HG02571 (cell line): ENCODE measurements around the gene DDX31.
A peak's percentile ranks its signal among the peaks of the same experiment; 100 is the strongest.

Experiments
- ATAC-seq: cut with Tn5 transposase; IDR thresholded peaks from one replicate; pipeline ENCODE4 v1.9.1; 2021; ENCODE audit warnings: mild to moderate bottlenecking, moderate library complexity; ENCODE audit not compliant: unreplicated experiment

The DDX31 gene

DNA sequence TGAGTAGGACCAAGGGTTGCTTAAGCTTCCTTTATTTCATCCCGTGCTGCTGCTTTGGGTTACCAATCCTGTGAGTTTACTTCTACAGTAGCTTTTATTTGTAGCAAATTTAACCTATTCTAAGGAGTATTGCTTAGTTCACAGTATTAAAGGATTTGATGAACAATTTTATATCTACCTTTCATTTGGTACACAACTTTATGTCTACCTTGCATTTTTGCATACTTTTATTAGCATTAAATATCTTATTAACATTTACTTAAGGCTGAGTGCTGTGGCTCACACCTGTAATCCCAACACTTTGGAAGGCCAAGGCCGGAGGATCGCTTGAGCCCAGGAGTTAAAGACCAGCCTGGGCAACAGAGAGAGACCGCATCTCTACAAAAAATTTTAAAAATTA is 4.7 kb upstream of the DDX31 start:
- ATAC-seq = no peak

DNA sequence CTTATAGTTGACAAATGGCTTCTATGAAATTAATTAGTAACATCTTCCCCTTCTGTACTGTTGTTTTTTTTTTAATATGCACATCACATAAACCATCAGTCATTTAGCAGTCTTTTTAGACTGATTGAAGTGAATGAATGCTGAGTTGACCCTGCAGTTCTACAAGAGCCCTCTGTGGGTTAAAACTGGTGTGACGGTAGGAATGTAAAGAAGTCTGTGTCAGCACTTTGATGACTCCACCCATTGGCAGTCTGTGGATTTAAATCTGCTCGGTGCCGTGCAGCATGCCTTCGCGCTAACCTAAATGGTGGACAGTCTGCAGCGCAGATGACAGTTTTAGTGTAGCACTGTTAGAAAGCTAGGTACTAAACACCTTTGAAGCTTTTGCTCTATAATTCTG is 3.6 kb upstream of the DDX31 start:
- ATAC-seq = no peak

DNA sequence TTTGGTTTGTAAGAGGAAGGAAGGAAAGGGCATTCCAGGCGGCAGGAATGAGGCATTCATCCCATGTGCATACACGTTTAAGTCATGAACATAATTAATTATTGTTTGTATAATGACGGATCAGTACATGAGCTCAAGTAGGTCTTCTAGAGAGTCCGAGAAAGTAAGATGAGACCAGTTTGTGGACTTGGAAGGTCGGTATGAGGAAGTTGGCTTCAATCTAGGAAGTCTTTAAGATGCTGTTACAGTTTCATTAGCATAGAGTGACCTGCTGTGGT is 2.6 kb upstream of the DDX31 start:
- no peak for ATAC-seq

DNA sequence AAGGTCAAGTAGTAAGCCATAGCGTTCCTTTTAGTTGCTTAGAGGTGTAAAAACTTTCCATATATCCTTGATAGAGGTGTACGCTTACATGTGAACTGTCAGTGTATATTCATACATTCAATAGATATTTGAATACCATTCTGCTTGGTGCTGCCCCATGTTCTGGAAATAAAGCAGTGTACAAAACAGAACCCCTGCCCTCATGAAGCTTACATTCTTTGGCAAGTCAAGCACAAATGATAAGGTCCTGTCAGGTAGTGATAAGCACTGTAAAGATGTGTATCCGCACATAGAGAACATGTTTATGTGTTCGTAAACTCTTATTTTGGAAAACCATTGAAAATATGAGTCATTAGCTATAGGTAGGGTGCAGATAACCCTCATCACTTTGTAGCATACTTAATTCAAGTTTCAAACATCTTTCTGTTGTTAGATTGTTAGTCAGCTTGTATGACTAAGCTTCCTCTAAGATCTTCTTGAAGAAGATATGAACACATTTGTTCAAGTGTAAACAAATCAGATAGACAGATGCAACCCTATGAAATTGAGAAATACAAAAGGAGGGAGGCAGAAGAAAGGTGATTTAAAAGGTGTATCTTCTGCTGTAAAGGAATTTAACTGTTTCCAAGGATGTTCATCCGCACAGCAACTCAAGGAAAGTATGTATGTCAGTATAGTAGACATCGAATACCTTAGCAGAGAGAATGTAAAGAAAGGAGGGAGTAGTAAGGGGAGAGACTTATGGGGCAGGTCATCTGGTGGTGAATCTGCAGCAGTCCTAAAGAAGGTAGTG is 2.0 kb upstream of the DDX31 start:
- no peak for ATAC-seq

DNA sequence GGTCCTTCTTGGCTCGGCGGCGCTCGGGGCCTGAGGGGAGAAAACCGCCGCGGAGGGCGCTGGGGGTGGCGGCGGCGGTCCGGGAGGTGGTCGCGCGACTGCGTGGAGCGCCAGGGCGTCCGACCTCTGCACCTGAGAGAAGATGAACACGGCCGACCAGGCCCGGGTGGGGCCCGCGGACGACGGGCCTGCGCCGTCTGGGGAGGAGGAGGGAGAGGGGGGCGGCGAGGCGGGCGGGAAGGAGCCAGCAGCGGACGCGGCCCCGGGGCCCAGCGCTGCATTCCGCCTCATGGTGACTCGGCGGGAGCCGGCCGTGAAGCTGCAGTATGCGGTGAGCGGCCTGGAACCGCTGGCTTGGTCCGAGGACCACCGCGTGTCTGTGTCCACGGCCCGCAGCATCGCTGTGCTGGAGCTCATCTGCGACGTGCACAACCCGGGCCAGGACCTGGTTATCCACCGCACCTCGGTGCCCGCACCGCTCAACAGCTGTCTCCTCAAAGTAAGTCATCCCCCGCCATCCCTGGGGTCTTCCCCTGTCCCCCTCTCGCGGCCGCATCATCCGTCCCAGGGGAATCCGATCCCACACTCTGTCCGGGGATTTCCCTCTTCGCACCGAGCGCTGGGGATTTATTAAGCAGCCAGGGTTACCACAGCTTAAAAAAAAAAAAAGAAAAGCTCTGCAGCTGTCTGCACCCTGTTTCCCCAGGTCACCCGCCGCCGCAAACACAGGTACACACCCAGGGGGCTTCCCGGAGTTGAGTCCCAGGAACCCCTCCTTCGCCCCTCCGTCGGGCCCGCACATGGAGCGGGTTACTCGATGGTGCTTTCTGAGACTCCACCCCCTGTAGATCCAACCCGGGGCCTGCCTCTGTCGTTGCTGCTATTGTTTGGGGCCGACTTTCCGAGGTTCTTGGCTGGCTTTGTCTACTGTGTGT is 941 bp upstream of the DDX31 start, which contains the start of gene GTF3C4:
TSS of gene GTF3C4 (plus strand) at position 8 of the 935 bp plus-strand sequence. CDS start at position 143, 135 bp downstream.
- peak; percentile 21 for ATAC-seq

DNA sequence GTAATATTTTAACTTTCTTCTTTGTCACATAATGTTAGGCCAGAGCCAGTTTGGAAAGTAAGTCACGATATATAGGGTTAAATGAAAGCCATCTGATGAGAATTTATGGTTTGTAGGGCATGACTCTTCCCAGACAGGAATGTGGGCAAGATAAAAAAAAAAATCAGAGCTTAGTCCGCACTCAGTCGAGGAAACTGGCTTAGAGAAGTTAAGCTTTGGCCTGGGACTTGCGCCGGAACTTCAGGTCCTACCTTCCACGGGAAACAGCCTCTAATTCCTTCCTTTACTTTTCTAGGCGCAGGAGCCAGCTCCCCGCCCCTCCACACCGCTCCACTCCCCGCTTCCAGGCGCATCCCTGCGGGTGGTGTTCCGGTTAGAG is 475 bp downstream of the DDX31 start:
- no peak for ATAC-seq

DNA sequence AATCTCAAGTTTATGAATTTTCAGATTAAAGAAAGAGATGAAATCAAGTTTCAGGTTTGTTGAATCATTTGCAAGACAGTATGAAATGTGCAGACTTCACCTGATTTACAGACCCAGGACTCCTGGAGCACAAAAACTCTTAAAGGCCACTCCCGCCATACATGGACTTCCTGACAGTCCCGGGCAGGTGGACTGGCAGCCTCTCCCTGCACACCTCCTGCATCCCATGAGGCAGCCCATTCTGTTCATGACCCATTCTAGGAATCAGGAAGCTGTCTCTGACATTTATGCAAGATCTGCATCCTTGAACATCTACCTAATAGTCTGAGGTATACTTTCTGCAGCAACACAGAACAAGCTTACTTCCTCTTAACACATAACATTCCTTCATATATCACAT is 5.9 kb downstream of the DDX31 start:
- ATAC-seq = no peak

DNA sequence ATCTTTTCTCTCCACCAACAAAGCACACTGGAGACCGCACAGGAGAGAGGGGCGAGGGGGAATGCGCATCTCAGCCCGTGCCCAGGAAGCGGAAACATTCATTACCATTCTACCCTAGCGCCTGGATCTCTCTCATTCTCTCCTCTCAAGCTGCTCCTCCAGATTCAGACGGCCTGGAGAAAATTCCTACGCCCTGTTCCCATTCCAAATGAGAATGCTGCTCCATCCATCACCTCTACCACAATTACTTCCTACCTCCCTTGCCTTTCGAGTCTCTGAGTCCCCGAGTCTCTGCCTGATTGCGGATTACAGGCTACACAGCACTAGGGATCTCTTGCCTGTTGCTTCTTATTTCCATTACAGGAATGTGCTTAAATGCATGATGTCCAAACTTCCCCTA is 6.7 kb downstream of the DDX31 start:
- ATAC-seq = no peak

DNA sequence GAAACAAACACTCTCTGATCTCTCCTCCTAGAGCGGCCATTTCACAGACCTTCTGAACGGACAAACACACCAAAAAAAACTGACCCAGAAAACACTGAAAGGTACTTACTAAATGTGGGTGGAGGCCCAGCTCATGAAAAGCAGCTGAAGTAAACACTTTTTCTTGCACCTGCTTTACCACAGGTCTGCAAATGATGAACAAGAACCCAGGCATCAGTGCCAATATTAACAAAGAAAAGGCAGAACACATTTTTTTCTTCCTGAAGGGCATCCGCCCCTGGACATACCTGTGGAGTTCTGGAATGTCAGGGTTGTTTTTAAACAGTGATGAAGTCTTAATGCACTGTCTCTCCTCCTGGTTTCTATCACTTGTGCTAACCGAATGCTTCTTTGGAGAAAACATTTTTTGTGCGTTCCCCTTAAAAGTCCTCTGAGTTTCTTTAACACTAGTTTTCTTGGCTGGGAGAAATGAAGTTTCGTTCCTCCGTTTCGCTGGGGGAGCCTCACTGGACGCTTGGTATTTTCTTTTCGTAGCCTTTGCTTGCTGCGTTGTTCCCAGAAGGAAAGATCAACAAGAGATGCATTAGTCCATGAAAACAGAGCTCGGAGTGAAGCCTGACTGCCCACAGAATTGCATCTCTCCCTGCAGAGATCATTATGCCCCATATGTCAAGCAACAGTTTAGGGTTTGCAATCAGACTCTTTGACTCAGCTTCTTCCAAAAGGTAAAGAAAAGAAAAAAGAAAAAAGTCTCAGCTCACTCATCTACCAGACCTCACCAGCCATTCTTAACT is 7.4 kb downstream of the DDX31 start:
- no peak for ATAC-seq

DNA sequence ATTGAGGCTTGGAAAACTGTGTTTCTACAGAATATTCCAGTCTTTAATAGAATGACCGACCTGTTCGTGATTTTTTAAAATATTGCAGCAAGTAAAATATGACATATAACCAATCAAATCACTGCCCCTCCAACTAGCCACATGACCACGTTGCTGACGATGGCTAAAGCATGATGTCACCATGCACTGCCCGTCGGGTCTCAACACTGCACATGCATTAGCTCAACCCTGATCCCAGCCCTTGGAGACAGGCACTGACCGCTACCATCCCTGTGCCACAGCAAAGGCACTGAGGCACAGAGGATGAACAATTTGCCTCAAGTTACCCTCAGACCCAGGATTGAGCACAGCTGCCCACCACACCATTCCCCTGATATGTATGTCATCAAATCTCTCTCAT is 13.5 kb downstream of the DDX31 start:
- no peak for ATAC-seq

DNA sequence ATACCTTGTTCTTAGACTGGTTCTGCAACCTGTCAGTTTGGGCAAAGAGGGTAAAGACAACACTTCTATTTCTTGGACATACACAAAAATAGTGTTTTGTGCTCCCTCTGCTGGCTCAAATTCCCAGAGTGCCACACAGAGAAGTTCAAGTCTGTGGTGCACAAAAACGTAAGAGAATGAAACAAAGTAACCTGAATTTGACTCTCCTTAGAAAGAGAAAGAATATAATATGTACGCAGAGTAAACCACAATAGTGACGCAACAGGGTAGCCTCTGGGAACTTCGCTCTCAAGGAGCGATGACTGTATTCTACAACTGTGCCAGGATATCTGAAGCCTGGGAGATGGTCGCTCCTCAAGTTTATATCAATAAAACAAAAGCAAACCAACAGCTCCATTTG is 18.5 kb downstream of the DDX31 start:
- ATAC-seq = no peak

DNA sequence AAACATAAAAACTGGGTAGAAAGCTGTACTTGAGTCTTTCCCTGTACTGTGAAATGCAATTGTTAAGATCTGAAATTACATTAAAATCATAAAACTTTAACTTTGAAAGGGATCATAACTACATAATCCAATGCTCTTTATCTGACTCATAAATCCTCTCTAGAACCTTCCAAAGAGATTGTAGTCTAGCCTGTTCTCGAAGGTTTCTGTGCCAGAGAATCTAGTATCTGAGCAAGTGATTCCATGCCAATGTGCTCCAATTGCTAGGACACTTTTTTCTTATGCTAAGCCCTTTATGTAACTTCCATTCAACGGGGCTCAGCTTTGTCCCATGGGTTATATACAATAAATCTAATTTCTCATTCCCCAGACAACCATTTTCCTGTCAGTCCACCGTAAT is 21.1 kb downstream of the DDX31 start:
- ATAC-seq = no peak

DNA sequence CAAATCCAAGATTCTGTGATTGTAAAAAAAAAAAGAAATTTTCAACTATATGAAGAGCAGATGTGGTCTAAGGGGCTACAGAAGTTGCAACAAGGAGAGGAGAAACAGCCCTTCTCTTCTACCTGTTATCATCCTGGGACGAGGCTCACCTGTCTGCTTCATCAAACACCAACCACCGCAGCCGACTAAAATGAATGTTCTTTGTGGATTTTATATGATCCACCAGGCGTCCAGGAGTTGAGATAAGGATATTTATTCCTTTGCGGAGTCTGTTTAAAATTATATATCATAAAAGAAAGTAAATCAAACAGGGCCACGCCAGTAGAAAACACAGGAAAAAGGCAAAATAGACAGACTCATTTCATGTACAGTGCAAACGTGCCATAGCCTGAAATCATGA is 21.5 kb downstream of the DDX31 start:
- no peak for ATAC-seq

DNA sequence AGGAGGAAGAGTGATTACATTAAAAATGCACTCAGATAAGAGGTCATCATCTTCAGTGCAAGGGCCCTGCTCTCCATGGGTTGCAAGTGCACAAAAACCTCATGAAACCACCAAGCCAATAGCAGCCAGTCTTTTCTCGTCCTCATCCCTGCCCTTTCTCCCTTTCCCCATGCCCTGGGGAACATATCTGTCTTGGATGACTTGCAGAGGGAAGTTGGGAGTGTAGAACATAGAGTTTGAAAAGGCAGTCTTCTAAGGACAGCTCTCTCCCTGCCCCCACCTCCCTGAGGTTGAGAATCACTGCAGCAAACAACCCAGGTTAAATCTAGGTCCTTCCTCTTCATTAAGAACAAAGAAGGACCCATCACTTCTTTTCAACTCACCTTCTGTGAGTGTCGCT is 22.0 kb downstream of the DDX31 start:
- ATAC-seq = no peak

DNA sequence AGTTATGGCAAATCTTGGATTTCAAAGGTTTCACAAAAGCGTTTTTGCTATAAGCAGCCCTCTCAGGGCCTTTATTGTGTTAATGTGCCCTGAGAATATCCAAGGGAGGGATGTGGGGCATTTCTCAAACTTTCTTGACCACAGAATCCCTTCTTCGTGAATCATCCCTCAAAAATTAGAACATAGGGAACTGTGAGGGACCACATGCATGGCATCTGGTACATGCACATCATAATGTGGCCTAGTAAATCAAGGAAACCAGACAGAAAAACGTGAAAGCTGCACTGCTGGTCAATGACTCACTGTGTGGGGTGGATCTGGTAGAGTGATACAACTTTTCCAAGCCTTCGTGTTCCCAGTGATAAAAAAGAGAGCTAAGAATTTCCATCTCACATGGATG is 22.4 kb downstream of the DDX31 start:
- ATAC-seq = no peak

DNA sequence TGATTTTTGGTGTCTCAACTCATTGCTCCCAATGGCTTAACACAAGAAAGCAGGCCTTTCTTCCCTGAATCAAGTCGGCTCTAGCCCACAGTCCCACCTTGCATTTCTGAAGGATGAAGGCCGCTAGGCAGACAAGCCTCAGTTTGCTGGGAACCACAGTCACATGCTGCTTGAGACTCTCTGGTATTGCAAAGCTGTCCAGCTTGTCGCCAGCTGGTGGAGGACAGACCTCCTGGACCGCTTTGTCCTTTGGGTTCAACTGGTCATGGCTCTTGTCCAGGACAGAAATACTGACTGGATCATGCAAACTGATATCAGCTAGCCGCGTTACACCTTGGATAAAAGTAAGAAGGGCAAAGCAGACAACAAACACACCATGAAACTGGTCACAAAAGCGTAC is 23.1 kb downstream of the DDX31 start:
- ATAC-seq = no peak

DNA sequence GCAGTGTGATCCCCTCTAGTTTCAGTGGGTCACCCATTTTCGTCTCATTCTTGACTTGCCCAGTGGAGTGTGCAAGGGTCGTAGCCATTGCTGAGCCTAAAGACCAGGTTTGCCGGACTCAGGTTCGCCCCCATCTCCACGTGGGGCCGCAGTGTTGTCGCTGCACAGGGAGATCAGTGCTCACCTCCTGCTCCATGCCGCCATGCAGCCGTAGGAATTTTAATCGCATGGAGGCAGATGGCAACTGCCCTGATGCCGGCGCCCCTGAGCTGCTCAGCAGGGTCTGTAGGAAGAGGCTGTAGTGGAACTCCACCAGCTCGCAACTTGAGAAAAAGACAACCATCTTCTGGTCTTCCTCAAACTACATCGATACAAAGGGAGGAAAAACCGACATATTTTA is 24.1 kb downstream of the DDX31 start:
- ATAC-seq = no peak

DNA sequence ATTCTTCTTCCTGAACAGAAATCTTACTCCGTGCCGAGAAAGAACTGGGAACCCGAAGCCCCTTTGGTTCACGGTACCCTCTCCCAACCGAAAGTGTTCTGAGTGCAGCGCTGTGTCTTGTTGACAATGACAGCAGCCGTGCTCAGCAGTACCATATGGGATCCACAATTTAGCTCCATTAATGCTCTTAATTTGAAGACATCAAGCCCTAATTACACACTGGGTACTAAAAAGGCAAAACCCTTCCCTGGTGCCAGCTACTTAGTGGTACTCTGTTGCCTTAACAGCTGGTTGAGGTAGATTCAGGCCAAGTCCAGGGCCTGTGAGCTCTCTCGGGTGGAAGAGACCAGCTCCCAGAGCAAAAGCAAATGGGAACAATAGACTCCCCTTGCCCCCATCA is 24.5 kb downstream of the DDX31 start:
- no peak for ATAC-seq

DNA sequence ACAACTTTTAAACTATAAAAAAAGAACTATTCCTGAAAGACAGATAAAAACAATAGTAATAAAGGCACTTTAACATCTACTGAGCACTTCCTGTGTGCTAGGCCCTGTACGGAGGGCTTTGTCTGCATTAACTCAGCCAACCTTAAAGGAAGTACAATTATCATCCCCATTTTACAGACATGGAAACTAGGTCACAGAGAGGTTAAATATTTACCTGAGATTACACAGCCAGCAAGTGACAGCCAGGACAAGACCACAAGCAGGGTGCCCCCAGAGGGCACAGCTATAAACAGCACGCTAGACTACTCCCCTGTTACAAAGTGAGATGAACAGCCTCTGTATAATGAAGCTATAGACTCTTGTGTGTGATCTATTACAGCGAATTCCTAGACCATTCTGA is 25.5 kb downstream of the DDX31 start:
- ATAC-seq = no peak

DNA sequence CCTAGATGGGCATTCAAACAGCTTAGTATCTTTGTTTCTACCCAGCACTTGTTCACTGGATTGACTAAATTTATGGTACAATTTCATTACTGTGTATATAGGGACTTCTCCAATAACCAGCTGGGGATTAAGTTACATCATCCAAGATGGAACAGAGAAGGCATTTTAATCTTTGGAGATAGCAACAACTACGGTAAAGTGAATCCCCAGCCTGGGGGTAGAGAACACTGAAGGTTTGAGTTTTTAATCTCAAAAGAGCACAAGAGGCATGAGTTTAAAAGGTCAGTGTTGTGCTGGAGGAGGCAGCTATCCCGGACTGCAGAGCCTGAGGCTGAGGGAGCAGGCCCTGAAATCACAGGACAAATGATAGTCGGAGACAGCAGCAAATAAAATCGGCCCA is 28.6 kb downstream of the DDX31 start:
- ATAC-seq = no peak

DNA sequence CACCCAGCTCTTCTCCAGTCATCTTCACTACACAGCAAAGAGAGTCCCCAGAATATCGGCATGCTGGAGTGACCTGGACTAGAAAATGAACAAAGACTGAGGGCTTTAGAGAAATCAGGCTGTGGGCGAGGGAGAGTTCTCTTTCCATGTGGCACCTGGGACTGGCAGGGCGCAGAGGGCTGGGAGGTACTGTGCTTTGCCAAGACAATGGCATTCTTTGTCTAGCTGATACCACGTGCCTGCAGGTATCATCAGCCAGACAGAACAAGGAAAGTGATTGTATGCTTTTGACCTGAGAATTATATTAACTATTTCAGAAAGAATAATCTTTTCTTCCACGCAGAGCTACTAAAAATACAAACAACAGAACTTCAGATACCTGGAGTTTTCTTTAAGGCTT is 30.5 kb downstream of the DDX31 start:
- no peak for ATAC-seq

DNA sequence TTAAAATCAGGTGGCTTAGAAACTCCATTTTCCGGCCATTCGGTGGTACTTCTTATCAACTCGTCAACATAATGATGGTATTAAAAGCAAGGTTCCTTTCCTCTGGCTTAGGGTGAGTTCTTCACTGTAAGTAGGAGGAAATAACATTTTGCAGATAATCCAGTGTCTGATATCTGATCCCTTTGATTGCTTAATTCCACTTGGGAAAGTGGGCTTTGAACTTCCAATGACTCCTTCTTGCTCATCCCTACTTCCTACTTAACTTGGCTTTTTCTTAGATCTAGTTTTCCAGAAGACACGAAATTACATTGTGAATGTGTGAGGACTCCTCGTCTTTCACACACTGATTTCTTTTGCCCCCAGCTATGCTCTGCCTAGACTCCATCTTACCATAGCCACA is 31.5 kb downstream of the DDX31 start:
- ATAC-seq = no peak
